ENCODE data around the gene RBBP6.

DNA sequence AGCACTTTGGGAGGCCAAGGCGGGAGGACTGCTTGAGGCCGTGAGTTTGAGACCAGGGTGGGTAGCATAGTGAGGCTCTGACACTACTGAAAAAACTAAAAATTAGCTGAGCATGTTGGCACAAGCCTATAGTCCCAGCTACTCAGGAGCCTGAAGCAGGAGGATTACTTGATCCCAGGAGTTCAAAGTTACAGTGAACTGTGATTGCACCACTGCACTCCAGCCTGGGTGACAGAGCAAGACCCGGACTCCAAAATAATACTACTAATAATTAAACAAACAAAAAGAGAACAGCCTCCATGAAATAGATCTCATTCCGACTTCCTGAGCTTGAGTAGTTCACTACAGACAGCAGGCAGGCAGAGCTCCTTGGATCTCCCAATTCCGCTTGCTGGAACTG is 2.7 kb upstream of the RBBP6 start:
- no peak for TF ChIP-seq EZH2 (IDR thresholded peaks at IDR 0.05)
- TF ChIP-seq POLR2AphosphoS5 (IDR thresholded peaks at IDR 0.05; ENCODE audit: borderline replicate concordance, low read depth, low read length), result no peak
